CD4-positive, alpha-beta T cell treated with Interleukin-10 for 1 hour (primary cell): ENCODE results near the gene LIPN.
"Not testable (repeated sequence)": the region's sequence is repeated elsewhere in the genome, so short reads cannot be mapped to it uniquely, and the experiment has no call there.

Source experiments
- DNase-seq: peaks from one replicate; pipeline ENCODE4 v3.0.0-alpha.2; 2020

LIPN gene

GRCh38 chr10:88759366-88760101 lies at the start of gene LIPN:
TSS of gene LIPN (plus strand) at chr10:88760020. CDS start at chr10:88761406, 1,386 bp downstream.
- peak; percentile 18 for DNase-seq

- no peak for DNase-seq
These were observed 44.3 kb upstream of the LIPN start for GRCh38 chr10:88715517-88715916.

GRCh38 chr10:88721392-88721791 lies 38.4 kb upstream of the LIPN start:
- no peak for DNase-seq

DNA sequence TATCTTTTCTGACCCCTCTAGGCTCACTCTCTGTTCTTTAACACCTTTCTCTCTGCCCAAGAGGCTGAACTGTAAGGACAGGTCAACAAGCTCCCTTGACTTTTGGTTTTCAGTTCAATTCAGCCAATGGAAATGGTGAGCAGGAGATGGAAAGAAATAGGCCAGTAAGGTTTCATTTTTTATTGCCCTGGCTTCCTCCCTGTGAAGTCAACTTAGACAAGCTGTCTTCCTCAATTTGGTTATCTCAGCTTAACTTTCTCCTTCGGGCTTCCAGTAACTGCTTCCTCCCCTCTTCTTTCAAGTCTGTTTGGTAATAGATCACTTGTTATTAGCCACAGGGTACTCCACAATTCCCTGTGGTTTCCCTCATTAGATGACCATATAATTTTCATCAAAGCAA lies 34.0 kb upstream of the LIPN start:
- DNase-seq: no peak

DNA sequence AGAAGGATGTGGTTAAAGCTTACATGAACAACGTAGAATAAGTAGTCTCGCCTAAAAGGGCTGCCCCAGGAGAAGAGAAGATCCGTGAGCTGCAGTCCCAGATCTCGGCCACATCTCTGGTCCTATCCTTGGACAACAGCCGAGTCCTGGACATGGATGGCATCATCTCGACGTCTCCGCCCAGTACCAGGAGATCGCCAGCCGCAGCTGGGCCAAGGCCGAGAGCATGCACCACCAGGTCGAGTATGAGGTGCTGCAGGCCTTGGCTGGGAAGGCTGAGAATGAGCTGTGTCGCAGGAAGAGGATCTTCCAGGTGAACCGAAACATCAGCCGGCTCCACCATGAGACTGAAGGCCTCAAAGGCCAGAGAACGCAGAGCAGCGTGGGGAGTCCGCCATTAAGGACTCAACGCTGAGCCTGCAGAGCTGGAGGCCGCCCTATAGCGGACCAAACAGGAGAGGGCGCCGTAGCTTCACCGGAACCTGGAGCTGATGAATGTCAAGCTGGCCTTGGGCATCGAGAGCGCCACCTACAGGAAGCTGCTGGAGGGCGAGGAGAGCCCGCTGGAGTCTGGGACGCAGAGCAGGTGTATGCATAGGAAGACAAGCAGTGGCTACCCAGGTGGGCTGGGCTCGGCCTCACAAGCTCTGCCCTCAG lies 31.6 kb upstream of the LIPN start:
- DNase-seq: peak; percentile 9

DNA sequence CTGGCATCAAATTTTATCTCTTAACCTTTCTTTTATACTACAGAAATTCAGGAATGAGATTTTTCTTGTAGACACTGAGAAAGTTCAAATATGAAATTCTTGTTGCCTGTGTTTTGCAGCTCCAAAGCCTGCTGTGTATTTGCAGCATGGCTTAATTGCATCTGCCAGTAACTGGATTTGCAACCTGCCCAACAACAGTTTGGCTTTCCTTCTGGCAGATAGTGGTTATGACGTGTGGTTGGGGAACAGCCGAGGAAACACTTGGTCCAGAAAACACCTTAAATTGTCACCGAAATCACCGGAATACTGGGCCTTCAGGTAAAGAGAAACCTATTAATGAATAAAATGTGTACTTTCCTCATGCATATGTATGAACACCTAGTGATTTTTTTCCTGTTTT lies 29.0 kb upstream of the LIPN start:
- DNase-seq: no peak

- DNase-seq: no peak
These were observed 28.5 kb upstream of the LIPN start for GRCh38 chr10:88731296-88731695.

DNA sequence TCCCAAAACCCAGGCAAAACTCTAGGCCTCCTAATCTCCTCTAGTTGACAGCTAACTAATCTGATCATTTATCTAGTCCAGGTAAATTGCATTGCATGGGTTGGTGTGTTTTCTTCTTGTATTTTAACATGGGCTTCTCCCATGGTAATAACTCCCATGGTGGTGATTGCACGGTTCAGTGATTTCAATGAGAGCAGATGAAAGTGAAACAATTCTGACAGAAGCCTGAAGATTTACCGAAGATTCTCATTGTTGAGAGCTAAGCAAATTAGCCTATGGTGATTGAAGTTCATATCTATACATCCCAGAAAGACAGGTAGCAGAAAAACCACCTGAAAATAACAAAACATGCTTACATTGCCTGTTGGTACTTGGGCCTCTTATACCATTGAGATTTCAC lies 26.6 kb upstream of the LIPN start:
- no peak for DNase-seq

DNA sequence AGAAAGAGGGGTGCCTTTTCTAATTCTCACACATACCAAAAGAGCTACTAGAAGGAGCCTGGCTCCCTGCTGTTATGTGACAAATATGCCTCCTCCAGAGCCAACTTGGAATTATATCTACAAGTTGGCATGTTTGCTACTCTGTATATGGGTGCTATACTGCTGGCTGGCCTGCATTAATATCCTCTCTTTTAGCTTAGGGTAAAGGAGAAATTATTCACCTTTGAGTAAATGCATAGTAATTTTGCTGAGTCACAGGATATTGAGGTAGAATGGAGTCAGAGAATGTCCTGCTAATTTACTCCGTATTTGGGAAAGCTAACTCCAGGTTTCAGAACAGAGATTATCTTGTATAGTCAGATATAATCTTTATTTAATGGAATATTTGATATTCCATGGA lies 24.2 kb upstream of the LIPN start:
- no peak for DNase-seq

- not testable (repeated sequence) for DNase-seq
These were observed 17.9 kb upstream of the LIPN start for GRCh38 chr10:88741921-88742320.

GRCh38 chr10:88742448-88742847 lies 17.4 kb upstream of the LIPN start:
- no peak for DNase-seq

GRCh38 chr10:88744002-88744401 lies 15.8 kb upstream of the LIPN start:
- DNase-seq: no peak

DNA sequence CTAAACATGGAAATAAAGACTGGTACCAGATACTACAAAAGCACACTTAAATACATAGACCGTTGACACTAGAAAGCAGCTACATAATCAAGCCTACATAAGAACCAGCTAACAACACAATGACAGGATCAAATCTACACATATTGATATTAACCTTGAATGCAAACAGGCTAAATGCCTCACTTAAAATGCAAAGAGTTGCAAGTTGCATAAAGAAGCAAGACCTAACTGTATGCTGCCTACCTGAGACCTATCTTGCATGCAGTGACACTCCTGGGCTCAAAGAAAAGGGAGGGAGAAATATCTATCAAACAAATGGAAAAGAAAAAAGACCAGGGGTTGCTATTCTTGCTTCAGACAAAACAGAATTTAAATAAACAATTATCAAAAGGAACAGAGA lies 14.2 kb upstream of the LIPN start:
- no peak for DNase-seq

- no peak for DNase-seq
These were observed 5.5 kb upstream of the LIPN start for GRCh38 chr10:88754287-88754686.

DNA sequence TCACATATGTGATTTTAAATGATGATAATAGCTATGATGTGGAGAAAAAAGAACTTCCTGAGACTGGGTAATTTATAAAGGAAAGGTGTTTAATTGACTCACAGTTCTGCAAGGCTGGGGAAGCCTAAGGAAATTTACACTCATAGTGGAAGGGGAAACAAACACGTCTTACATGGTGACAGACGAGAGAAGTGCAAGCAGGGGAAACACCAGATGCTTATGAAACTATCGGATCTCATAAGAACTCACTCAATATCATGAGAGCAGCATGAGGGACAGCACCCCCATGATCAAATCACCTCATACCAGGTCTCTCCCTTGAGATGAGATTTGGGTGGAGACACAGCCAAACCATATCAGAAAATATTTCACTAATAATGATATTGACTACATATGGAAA lies 4.1 kb upstream of the LIPN start:
- no peak for DNase-seq

DNA sequence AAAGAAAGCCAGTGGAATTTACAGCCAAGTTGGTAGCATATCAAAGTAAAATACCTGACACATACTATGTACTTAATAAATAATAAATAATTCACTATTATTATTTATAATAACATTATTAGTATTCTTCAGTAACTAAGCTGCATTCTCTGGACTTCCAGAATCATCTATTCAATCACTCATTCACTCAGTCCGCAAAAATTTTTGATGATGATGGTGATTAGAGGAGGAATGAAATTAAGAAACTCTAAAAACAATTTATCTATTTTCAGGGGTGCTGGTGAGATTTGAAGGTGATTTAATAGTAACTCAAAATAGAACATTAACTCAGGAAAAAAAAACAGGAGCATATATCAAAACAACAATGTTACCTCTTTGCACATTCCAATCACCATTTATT lies 3.2 kb upstream of the LIPN start:
- no peak for DNase-seq

- no peak for DNase-seq
These were observed 3.1 kb downstream of the LIPN start for GRCh38 chr10:88762906-88763305.

DNA sequence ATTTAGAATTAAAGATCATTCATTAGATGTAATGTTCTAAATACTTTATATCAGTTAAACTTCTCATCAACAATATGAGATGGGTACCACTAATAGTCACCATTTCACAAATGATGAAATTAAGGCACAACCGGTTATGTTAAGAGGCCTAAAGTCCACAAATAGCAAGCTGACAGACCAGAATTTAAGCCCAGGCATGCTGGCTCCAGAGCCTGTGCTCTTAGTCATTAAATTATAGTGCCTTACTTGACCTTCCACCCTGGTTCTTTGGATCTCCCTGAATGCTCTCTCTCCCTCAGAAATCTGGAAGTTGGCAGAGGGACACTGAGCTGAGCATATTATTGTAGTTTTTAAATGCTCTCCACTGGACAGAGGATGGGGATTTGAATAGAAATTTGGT lies 3.6 kb downstream of the LIPN start:
- DNase-seq: no peak

- no peak for DNase-seq
These were observed 4.3 kb downstream of the LIPN start for GRCh38 chr10:88764110-88764509.

DNA sequence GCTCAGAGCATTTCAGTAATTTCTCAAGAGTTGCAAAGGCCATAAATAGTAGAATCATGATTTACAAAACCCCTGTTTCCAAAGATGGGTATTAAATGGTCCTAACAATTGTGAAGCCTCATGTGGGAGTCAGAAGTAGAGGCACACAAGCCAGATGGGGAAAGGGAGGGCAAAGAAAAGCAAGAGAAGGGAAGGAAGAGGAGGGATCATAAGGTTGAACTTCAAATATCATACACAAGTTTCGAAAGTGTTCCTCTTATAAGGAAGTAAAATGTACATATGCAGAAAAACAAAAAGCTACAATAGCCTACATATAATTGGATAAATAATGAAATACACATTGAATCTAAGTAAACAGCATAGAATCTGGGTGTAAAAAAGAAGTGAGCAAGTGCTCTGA lies 6.0 kb downstream of the LIPN start:
- no peak for DNase-seq

DNA sequence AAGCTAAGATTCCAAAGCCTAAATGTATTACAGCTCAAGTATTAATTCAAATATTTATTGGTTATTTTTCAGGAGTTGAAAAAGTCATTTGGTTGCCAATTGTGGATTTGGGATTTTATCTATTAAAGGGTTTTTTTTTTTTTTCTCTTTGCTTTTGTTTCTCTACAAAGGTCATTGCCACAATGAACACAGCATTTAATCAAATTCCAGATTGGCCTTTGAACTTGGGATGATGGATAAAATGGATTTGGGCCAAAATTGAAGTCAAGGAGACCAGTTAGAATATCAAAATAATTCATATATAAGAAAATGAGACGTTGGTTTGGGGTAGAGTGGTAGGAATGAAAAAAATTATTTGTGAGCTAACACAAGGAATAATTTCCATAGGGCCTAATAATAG lies 9.6 kb downstream of the LIPN start:
- no peak for DNase-seq

GRCh38 chr10:88781206-88781605 lies 21.4 kb downstream of the LIPN start:
- DNase-seq: no peak

DNA sequence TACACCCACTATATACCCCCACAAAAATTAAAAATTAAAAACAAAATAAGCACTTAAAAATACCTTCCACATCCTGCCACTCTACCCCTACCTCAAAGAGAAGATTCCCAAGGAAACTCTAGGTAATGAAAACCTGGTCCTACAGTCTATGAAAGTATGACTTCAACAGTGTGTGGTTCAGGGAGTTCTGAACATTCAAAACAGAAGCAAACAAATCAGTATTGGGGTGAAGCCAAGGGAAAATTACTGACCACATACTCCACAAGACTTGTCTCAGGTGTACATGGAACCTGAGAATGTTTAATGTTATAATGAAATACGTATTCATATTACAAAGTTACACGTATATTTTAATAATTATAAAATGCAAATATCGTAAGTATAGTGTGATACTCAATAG lies 22.4 kb downstream of the LIPN start:
- DNase-seq: no peak

DNA sequence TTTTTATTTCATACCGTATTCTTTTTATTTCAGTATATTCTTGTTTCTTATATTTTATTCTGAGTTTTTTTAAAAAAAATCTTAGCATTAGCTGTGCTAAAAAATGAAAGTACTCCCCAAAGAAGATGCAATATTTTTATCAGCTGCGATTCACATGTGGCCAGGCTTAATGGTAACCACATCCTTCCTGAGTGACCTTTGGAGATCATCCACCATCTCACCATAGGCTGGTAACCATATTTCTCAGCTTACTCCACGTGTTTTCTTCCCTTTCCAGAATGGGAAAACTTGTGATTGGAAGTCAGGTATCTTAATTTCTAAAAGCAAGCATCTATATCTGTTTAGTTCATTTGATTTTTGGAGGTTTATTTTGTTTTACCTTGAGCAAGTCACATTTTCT lies 23.9 kb downstream of the LIPN start:
- DNase-seq: no peak
